GM21576 (cell line): ENCODE results near the gene TYRP1.

Experiments
- ATAC-seq: cut with Tn5 transposase; IDR thresholded peaks from one replicate; pipeline ENCODE4 v1.9.1; 2021; ENCODE audit warnings: mild to moderate bottlenecking, moderate library complexity; ENCODE audit not compliant: unreplicated experiment

Gene TYRP1

GRCh38 chr9:12730198-12730597, 37.0 kb downstream of the TYRP1 start:
- ATAC-seq = no peak

- no peak for ATAC-seq
These were observed 37.7 kb downstream of the TYRP1 start for GRCh38 chr9:12730927-12731326.

DNA sequence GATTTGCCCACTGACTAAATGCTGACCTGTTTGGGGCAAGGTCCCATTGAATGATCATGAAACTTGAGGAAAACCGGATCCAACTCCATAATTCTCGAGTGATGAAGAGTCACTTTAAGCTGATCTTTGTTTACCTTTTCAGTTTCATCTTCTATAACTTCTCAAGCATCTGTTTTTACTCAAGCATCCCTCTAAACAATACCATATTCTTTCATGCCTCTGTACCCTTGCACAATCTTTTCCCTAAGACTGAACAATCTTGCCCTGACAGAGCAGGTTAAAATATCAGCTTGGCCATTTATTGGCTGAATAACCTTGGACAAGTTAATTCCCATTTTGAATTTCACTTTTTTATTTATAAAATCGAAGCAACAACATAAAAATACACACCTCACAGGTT, 39.8 kb downstream of the TYRP1 start:
- ATAC-seq = no peak

DNA sequence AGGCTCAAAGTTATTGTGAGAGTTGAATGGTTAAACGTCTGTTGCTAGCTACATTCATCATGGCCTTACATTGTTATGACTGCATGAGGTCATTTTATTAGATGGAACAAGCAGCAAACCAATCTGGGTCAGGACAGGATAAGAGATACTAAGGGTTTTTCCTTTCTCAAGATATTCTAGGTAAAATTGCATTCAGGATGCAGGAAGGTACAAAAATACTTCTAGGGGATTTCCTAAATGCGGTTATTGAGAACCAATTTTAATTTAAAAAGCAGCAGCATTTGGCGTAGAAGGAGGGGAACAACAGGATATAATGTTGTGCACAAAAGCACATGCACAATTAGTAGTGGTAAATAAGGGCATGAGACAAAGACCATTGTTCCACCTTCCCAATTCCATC, 42.5 kb downstream of the TYRP1 start:
- ATAC-seq = no peak

DNA sequence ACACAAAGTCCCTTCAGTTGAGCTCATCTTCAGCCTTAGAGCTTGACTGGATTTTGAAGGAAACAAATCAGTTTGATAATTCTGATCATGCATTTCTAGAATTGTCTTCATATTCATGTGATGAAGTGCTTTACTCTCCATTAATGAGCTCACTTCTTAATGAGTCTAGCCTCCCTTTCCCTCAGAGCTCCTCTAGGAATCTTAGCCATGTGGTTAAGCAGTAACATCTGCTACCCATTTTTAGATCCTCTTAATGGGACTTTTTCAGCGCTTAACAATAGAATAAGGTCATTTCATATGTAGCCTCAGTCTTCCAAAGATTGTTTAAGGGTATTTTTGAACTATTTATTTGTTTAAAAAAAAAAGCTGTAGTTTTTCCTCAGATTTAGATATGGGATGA, 44.7 kb downstream of the TYRP1 start:
- no peak for ATAC-seq

DNA sequence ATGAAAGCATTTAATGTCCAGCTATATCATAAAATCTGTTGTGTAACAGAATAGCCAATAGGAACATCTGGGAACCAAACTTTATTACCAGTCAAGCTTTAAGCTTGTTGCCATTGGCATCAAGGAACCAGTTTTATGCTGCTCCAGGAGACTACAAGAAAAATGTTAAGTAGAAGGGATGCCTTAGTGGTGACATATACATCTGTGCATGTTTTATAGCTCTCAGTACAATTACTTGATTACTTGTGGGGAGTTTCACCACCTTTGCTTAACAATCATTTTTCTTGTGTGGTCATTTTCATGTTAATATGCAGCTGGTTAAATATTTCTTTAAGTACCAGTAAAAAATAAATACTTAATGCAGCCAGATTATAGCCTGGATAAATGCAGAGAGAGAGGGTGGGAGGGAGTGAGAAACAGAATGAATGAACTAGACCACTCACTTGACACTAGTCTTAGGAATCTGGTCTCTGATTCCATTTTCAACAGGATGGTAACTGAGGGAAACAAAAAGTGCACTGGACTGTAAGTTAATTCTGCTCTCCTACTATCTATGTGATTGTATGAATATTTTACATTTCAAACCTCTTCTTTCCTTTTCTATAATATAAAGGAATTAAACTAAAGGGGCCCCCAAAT, 45.9 kb downstream of the TYRP1 start:
- ATAC-seq = no peak

- no peak for ATAC-seq
These were observed 47.7 kb downstream of the TYRP1 start for GRCh38 chr9:12740845-12741244.

DNA sequence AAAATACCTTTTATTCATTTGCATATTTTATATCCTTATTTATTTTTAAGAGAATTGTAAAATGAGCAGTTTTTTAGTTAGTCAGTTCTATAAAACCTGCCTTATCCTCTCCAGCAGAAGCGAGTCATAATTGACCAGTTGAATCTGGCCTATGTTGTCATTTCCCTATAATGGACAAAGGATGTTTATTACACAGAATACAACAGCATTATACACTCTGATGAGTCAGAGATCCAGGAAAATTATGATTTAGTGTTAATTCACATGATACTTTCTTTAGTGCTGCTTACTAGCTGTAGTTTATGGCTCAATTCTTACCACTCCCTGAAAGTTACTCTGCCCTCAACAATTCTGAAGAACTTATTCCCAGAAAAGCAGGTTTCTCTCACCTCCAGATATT, 54.8 kb downstream of the TYRP1 start:
- ATAC-seq = no peak

- no peak for ATAC-seq
These were observed 55.8 kb downstream of the TYRP1 start for GRCh38 chr9:12748954-12749353.

GRCh38 chr9:12753931-12754330, 60.7 kb downstream of the TYRP1 start:
- no peak for ATAC-seq

GRCh38 chr9:12759761-12760160, 66.6 kb downstream of the TYRP1 start:
- ATAC-seq = no peak
